Endothelial cell of umbilical vein (primary cell): ENCODE measurements around the gene PDLIM1. TPM values are rescaled to one million over a fixed set of nuclear protein-coding genes. Genes with fewer than 3 reads are reported as not detected.

Experiments used
- BruUV-seq: library from RNA; stranded (reverse); fragments of 400-500 nt; replicated peaks from 2 replicates; lab custom pipeline; 2021; lab: Mats Ljungman, UMichigan
- CTCF ChIA-PET: fragments of 300-600, 350-600 bp; sonication (Branson Sonifier 250); formaldehyde crosslinking; loops from one replicate; lab custom pipeline; 2021; ENCODE audit warnings: antibody characterized with exemption, inconsistent platforms; lab: Charles Lee
- POLR2A ChIA-PET: fragments of 300-600, 350-600 bp; sonication (Branson Sonifier 250); formaldehyde crosslinking; loops from one replicate; lab custom pipeline; 2021; ENCODE audit warnings: antibody characterized with exemption, inconsistent platforms; lab: Charles Lee
- DNase-seq: peaks from one replicate; pipeline ENCODE4 v3.0.0-alpha.2; 2011; ENCODE audit warnings: low read depth, low spot score
- FAIRE-seq: peaks from 2 replicates; lab custom pipeline; 2011; peaks lifted over from hg19 to GRCh38; lab: Jason Lieb, UNC
- H2AFZ ChIP-seq: 2 replicates; pipeline ENCODE4 v1.6.0; 2012; ENCODE audit warnings: low read depth, low read length, control low read depth, inconsistent platforms
- H3K27ac ChIP-seq: 2 replicates; pipeline ENCODE4 v1.5.1; 2011; ENCODE audit warnings: low read depth, mild to moderate bottlenecking, control low read depth, low read length, moderate library complexity; ENCODE audit not compliant: insufficient read depth
- H3K27me3 ChIP-seq, 2 experiments: 2 replicates each; pipeline versions ENCODE4 v1.6.0 to v1.6.1; 2011; ENCODE audit warnings: low read length in 2 of 2, mixed read lengths in 1 of 2; ENCODE audit not compliant: control insufficient read depth in 2 of 2, insufficient read depth in 2 of 2
- H3K36me3 ChIP-seq, 2 experiments: 2 replicates in 1 of 2; 3 replicates in 1 of 2; pipeline ENCODE4 v1.5.1; 2011; ENCODE audit warnings: low read length in 2 of 2, mild to moderate bottlenecking in 1 of 2, moderate library complexity in 1 of 2; ENCODE audit not compliant: control insufficient read depth in 2 of 2, insufficient read depth in 2 of 2; ENCODE audit errors: extremely low read depth in 1 of 2
- H3K4me1 ChIP-seq: 3 replicates; pipeline ENCODE4 v1.5.1; 2011; ENCODE audit warnings: mild to moderate bottlenecking, low read length; ENCODE audit not compliant: control insufficient read depth, insufficient read depth; ENCODE audit errors: extremely low read depth
- H3K4me2 ChIP-seq: 2 replicates; pipeline ENCODE4 v1.6.1; 2011; ENCODE audit warnings: low read length, control low read depth, mixed read lengths; ENCODE audit not compliant: insufficient read depth
- H3K4me3 ChIP-seq, 3 experiments: fragments of 200-600 bp in 1 of 3; sonication (generic), shearing (Covaris generic) in 1 of 3; replicated peaks in 1 of 3; 2 replicates each; pipeline ENCODE4 v1.5.1; 2011 to 2016; ENCODE audit warnings: control low read depth in 3 of 3, low read length in 3 of 3, mild to moderate bottlenecking in 2 of 3, inconsistent platforms in 1 of 3, low read depth in 1 of 3, moderate library complexity in 1 of 3; ENCODE audit not compliant: insufficient read depth in 1 of 3
- H3K79me2 ChIP-seq: 2 replicates; pipeline ENCODE4 v1.6.0; 2012; ENCODE audit warnings: low read length, inconsistent platforms; ENCODE audit not compliant: control insufficient read depth, insufficient read depth
- H3K9ac ChIP-seq: replicated peaks from 2 replicates; pipeline ENCODE3; 2011; ENCODE audit warnings: low read length, control low read depth; ENCODE audit not compliant: insufficient read depth; ENCODE audit errors: extremely low read depth
- H3K9me1 ChIP-seq: replicated peaks from 3 replicates; pipeline ENCODE4 v1.6.0; 2011; ENCODE audit warnings: mild to moderate bottlenecking, low read length; ENCODE audit not compliant: control insufficient read depth, insufficient read depth; ENCODE audit errors: extremely low read depth
- H3K9me3 ChIP-seq: replicated peaks from 2 replicates; pipeline ENCODE4 v1.5.1; 2012; ENCODE audit warnings: low read length, inconsistent platforms; ENCODE audit not compliant: control insufficient read depth, insufficient read depth
- H4K20me1 ChIP-seq: replicated peaks from 2 replicates; pipeline ENCODE3; 2011; ENCODE audit warnings: mild to moderate bottlenecking, low read length; ENCODE audit not compliant: control insufficient read depth, insufficient read depth; ENCODE audit errors: extremely low read depth
- CTCF ChIP-seq, 2 donors: IDR thresholded peaks; 1 replicate in 1 of 2; 2 replicates in 1 of 2; pipeline ENCODE4 v1.5.1; 2011; ENCODE audit warnings: low read length in 2 of 2, mild to moderate bottlenecking in 2 of 2, moderate library complexity in 2 of 2, control low read depth in 1 of 2, inconsistent platforms in 1 of 2, low read depth in 1 of 2; ENCODE audit not compliant: insufficient read depth in 1 of 2; ENCODE audit errors: extremely low read depth in 1 of 2
- EZH2 ChIP-seq: IDR thresholded peaks from 2 replicates; pipeline ENCODE4 v1.6.1; 2012; ENCODE audit warnings: borderline replicate concordance, low read depth, mild to moderate bottlenecking, moderate library complexity, low read length, inconsistent platforms; ENCODE audit not compliant: severe bottlenecking
- FOS ChIP-seq: IDR thresholded peaks from 2 replicates; pipeline ENCODE4 v1.6.1; 2011; ENCODE audit warnings: mild to moderate bottlenecking, low read length, moderate library complexity, borderline replicate concordance; ENCODE audit not compliant: insufficient read depth
- GATA2 ChIP-seq: IDR thresholded peaks from 2 replicates; pipeline ENCODE4 v1.7.0; 2011; ENCODE audit warnings: low read depth, mild to moderate bottlenecking, moderate library complexity, mixed read lengths, low read length; ENCODE audit not compliant: insufficient read length, insufficient read depth
- JUN ChIP-seq: IDR thresholded peaks from 2 replicates; pipeline ENCODE4 v1.6.1; 2011; ENCODE audit warnings: borderline replicate concordance, low read depth; ENCODE audit not compliant: insufficient read length, insufficient read depth
- MYC ChIP-seq: IDR thresholded peaks from one replicate; pipeline ENCODE4 v1.6.1; 2011; ENCODE audit warnings: mild to moderate bottlenecking, low read depth, low read length
- POLR2AphosphoS5 ChIP-seq: IDR thresholded peaks from 2 replicates; pipeline ENCODE4 v1.6.1; 2012; ENCODE audit warnings: low read depth, mild to moderate bottlenecking, control low read depth, low read length, moderate library complexity; ENCODE audit not compliant: insufficient read depth
- dilution Hi-C: fragments of 300-500 bp; cut with MboI; formaldehyde crosslinking; loops from one replicate; pipeline ENCODE4 v1.15.0; 2019; ENCODE audit warnings: low sequenced_read_pairs; ENCODE audit not compliant: extremely low pct_ligation_motif_present
- intact Hi-C: fragments of 100-400 bp; cut with micrococcal nuclease; formaldehyde crosslinking; loops from one replicate; pipeline ENCODE4 v1.10.0; 2022
- polyA plus RNA-seq, 4 experiments: library from polyadenylated mRNA; depleted of rRNA in 3 of 4; stranded (reverse) in 3 of 4; unstranded in 1 of 4; fragments of >200 nt; gene quantifications; 2 replicates each; pipeline versions ENCODE4 v1.2.1 to v1.2.3, GENCODE V29; 2011 to 2012; ENCODE audit warnings: missing spikeins in 1 of 4
- total RNA-seq: library from RNA; stranded (reverse); gene quantifications from 2 replicates; pipeline ENCODE4 v1.2.3, GENCODE V29; 2021
- TF ChIP-seq, protein P1 (sequence below): IDR thresholded peaks from 2 replicates; pipeline ENCODE4 v1.6.1; 2011; ENCODE audit not compliant: insufficient read depth, insufficient read length

PDLIM1 gene
- total and polyA plus RNA-seq, 2 donors (not counting 3 experiments of a cell fraction or from before 2014, with no cell fraction given), result 91.1 to 122 TPM

- Histone ChIP-seq H3K4me3 (peak overlapping the region in 2 of 3 experiments; percentile 31 to 34), H3K36me3 (no peaks in the 10 kb centered on the region), H3K27ac (no peak overlapping the region), H3K4me2 (peak overlapping the region; percentile 47), H3K27me3 (no peaks in the 10 kb centered on the region), H3K4me1 (peaks cover 10% of the 10 kb centered on the region), H3K9ac (no peak overlapping the region), H3K79me2 (peaks cover under 1% of the 10 kb centered on the region), H3K9me3 (no peaks in the 10 kb centered on the region), H2AFZ (peak overlapping the region; percentile 92), H3K9me1 (no peaks in the 10 kb centered on the region), H4K20me1 (no peaks in the 10 kb centered on the region)
- BruUV-seq, result no TSS peak
- FAIRE-seq, result peak; percentile 80
- DNase-seq, result peak; percentile 61
- ChIA-PET CTCF (interaction anchor here (0.8 to 3.1 kb wide), 13 partner anchors 9 to 162 kb away, joined by 3 to 18 read pairs (median 4); no protein-coding TSS in a partner anchor), POLR2A (no interaction called here)
- dilution Hi-C loops (no loop called here), intact Hi-C loops (loop anchor here (2.0 kb wide), 1 partner anchor 14 kb away; no protein-coding TSS in a partner anchor)
- no peak for TF ChIP-seq MYC
- no peak for TF ChIP-seq GATA2
- no peak for TF ChIP-seq EZH2
- no peak for TF ChIP-seq POLR2AphosphoS5
- TF ChIP-seq FOS, result no peak
- no peak for TF ChIP-seq JUN
- TF ChIP-seq, protein P1, sequence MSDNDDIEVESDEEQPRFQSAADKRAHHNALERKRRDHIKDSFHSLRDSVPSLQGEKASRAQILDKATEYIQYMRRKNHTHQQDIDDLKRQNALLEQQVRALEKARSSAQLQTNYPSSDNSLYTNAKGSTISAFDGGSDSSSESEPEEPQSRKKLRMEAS, result no peak
- no peak for TF ChIP-seq CTCF (IDR thresholded peaks at IDR 0.05; ENCODE audit: extremely low read depth in 1 of 2, insufficient read depth in 1 of 2, low read depth in 1 of 2, low read length in 2 of 2)
Measured at GRCh38 chr10:95295031-95295755, 4.4 kb upstream of the PDLIM1 start.
